Measurements from ENCODE around the gene SHISA8.

GRCh38 chr22:41931701-41932269 is 16.9 kb upstream of the SHISA8 start:
- no peak for TF ChIP-seq EZH2 (IDR thresholded peaks at IDR 0.05; ENCODE audit: borderline replicate concordance, low read depth, low read length, severe bottlenecking)
- TF ChIP-seq, protein P1, sequence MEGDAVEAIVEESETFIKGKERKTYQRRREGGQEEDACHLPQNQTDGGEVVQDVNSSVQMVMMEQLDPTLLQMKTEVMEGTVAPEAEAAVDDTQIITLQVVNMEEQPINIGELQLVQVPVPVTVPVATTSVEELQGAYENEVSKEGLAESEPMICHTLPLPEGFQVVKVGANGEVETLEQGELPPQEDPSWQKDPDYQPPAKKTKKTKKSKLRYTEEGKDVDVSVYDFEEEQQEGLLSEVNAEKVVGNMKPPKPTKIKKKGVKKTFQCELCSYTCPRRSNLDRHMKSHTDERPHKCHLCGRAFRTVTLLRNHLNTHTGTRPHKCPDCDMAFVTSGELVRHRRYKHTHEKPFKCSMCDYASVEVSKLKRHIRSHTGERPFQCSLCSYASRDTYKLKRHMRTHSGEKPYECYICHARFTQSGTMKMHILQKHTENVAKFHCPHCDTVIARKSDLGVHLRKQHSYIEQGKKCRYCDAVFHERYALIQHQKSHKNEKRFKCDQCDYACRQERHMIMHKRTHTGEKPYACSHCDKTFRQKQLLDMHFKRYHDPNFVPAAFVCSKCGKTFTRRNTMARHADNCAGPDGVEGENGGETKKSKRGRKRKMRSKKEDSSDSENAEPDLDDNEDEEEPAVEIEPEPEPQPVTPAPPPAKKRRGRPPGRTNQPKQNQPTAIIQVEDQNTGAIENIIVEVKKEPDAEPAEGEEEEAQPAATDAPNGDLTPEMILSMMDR (IDR thresholded peaks at IDR 0.05; ENCODE audit: borderline replicate concordance, extremely low read depth, low read length, poor library complexity, severe bottlenecking), result no peak

Measured in DND-41 (cell line).